ENCODE results near the gene CACNA2D4.

CACNA2D4 gene

DNA sequence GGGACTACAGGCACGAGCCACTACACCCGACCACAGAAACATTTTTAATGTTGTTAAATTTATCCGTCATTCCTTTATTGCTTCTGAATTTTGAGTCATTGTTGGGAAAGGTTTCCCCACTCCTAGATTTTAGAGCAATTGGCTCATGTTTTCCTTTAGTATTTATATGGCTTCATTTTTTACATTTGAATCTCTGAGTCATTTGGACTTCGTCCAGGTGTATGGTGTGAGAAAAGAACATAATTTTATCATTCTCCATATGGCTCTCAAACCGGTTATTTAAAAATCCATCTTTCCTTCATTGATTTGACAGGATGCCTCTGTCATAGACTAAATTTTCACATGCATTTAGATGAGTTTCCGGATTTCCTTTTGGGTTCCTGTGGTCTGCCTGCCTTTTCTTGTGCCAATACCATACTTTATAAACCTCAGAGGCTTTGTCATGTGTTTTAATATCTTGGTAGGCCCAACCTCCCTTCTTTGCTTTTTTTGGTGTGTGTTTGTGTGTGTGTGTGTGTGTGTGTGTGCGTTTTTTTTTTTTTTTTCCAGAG lies 67.2 kb downstream of the CACNA2D4 start:
- no peak for TF ChIP-seq POLR2A (IDR thresholded peaks at IDR 0.05; ENCODE audit: low read depth, low read length)
- FAIRE-seq = no peak
- no peak for DNase-seq (ENCODE audit: insufficient read length, low spot score)

DNA sequence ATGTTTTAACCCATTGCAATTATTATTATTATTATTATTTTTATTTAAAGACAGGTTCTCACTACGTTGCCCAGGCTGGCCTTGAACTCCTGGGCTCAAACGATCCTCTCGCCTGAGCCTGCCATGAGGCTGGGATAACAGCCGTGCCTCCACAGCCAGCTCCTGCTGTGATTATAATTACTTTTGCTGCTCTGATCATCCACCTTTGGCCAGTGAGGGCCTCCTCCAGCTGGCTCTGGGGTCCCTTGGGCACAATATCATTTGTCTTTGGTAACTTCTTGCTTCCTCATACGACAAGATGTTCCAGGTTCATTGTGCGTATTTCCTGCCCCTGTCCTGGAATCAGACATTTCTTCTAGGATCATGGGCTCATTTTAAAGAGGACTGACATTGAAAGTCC lies 69.7 kb downstream of the CACNA2D4 start:
- no peak for FAIRE-seq
- DNase-seq (ENCODE audit: insufficient read length, low spot score) = no peak
- no peak for TF ChIP-seq POLR2A (IDR thresholded peaks at IDR 0.05; ENCODE audit: low read depth, low read length)

DNA sequence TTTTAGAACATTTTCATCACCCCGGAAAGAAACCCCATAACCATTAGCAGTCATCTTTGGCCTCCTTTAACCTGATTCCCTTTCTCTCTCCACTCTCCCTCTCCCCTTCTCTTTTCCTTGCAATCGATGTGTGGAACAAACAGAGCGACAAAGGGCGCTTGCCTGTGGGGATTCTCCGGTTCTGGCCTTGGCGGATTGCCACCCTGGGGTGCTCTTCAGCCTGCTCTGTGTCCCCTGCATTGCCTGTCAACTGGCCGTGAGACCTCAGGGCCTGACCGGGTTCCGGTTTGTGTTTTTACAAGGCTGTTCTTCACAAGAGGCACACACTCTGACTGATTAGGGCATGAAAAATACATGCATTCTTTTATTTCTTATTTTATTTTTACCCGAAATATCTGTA lies 70.3 kb downstream of the CACNA2D4 start:
- no peak for TF ChIP-seq POLR2A (IDR thresholded peaks at IDR 0.05; ENCODE audit: low read depth, low read length)
- no peak for DNase-seq (ENCODE audit: insufficient read length, low spot score)
- no peak for FAIRE-seq

DNA sequence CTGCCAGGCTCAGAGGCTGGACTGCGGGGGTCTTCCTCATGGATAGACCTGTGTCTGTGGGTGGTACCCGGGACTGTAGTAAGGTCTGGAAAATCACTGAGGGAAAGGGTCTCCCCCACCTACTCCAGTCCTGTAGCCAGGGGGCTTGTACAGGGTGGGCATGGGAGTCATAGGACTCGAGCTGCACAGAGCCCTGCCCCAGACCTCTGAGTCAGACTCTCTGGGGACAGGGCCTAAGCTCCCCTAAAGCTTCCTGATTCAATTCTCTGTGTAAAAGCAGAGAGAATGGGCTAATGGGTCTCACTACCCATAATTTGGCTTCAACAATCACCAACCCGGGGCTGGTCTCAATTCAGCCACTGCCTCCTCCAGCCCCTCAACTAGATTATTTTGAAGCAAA lies 71.0 kb downstream of the CACNA2D4 start:
- FAIRE-seq = no peak
- no peak for DNase-seq (ENCODE audit: insufficient read length, low spot score)
- no peak for TF ChIP-seq POLR2A (IDR thresholded peaks at IDR 0.05; ENCODE audit: low read depth, low read length)

DNA sequence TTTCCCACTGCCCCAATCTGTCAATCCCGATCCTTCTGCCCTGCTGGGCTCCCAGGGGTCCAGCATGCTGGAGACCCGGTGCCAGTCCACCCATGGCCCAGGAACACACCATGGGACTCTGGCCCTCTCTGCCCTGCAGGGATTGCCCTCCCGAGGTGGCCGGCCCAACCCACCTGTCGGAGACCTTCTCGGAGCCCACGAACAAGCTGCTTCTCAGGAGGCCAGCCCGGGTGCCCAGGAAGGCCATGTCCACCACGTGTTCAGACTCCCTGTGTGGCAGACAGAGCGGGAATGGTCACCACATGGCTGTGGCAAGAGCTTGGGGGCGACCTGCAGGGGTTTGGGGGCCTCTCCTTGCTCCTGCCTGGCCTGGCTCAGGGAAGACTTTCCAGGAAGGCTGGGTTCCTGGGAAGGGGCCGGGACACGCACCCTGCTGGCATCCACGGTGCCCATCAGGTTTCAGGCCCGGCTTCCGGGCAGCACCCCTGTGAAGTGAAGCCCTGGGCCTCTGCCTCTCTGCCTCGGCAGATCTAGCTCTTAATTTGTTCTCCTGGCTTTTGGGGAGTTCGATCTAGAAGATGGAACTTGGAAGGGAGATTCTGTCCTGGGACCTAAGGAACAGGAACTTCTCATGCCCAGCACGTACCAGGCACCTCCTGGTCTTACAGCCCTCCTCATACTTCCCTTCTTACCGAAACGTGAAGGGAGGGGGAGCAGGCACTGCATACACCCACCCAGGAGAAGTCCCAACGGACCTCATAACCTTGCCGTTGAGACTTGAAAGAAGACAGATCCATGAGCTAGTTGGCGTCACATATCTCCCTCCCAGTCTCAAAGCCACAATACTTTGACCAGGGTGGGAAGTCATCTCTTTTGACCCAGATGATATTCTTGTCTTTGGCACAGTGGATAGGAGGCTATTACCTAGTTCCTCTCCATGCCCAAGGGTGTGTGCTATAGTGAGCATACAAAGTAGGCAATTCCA lies 71.7 kb downstream of the CACNA2D4 start:
- FAIRE-seq (no peak), DNase-seq (ENCODE audit: insufficient read length, low spot score) (no peak)
- no peak for TF ChIP-seq POLR2A (IDR thresholded peaks at IDR 0.05; ENCODE audit: low read depth, low read length)

DNA sequence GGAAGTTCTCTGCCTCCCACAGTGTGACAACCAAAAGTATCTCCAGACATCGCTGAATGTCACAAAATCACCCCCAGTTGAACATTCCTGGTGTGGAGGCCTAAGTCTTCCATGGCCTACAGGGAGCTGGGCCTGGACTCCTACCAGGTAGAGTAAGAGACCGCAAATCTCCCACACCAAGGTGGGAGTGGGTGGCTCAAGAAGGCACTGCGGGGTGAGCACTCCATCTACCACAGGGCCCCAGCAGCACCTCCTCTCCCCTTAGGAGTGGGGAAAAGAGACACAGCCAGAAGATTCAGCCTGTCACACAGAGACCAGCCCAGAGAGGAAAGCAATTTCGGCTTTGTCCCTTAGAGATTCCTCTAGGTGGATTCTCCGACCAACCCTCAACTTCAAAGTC lies 72.6 kb downstream of the CACNA2D4 start:
- no peak for DNase-seq (ENCODE audit: insufficient read length, low spot score)
- no peak for FAIRE-seq
- TF ChIP-seq POLR2A (IDR thresholded peaks at IDR 0.05; ENCODE audit: low read depth, low read length) = no peak

DNA sequence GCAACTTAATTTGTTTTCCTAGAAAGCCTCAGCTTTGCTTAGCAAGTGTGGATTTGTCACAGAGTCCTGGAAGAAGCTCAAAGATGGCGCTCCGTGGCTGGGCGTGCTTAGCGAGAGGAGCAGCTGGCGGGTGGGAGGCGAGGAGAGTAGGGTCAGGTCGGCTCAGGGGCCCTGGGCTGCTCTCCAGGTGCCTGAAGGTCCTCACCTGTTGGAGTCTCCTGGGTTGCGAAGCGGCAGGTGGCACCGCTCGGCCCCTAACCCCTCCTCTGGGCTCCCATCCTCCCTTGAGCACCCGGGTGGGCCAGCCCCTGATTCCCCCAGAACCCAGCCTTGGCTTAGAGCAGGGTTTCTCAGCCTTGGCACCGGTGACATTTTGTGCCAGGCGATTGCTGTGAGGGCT lies 73.0 kb downstream of the CACNA2D4 start:
- FAIRE-seq = no peak
- no peak for DNase-seq (ENCODE audit: insufficient read length, low spot score)
- no peak for TF ChIP-seq POLR2A (IDR thresholded peaks at IDR 0.05; ENCODE audit: low read depth, low read length)

DNA sequence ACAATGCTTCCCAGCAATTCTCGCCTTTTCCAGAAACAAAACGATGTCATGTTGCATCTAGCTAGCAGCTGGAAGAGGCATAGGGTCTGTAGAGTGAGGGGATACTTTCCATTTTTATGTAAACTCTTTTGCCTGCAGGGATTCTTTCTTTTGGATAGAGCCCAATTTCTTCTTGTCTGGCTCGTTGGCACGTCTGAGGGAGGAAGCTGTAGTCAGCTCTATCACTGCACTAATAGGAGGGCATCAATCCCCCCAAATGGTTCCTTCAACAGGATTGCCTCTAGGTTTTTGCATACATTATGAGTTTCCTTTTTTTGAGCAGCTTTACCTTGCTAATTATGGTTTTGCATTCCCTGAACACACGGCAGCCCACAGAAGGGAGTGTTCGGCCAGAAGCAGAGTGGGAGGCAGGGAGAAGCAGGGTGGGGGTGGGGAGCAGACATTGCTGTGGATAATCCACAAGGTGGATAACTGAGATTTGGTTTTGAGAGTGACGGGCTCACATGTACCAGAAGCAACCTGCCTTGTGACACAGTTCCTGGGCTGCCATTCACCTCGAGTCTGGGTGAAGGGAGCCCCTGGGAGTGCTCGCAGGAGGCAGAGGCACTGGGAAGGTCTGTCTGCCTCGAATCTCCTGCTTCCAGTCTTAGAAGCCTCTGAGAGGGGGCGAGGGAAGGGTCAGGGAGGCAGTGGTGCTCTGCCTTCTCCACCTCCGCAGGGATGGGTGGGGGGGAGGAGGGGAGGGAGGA lies 73.6 kb downstream of the CACNA2D4 start:
- no peak for DNase-seq (ENCODE audit: insufficient read length, low spot score)
- TF ChIP-seq POLR2A (IDR thresholded peaks at IDR 0.05; ENCODE audit: low read depth, low read length) = no peak
- no peak for FAIRE-seq

DNA sequence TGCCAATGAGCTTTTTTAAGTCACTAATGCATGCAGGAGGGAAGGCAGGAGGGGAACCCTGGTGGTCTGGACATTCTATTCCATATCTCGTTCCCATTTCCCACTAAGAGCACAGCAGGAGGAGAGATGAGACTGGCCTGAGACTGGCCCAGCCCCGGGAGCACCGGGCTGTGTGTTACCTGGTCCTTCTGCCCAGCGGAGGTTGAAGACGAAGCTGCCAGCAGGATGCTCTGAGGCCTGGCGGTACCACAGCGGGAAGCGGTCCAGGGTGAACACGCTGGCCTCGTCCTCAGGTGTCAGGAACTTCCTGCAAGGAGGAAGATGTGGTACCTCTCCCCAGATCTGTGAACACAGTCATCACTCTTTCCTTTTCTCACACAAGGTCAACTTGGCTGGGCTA lies 74.2 kb downstream of the CACNA2D4 start:
- no peak for FAIRE-seq
- DNase-seq (ENCODE audit: insufficient read length, low spot score) = no peak
- no peak for TF ChIP-seq POLR2A (IDR thresholded peaks at IDR 0.05; ENCODE audit: low read depth, low read length)

DNA sequence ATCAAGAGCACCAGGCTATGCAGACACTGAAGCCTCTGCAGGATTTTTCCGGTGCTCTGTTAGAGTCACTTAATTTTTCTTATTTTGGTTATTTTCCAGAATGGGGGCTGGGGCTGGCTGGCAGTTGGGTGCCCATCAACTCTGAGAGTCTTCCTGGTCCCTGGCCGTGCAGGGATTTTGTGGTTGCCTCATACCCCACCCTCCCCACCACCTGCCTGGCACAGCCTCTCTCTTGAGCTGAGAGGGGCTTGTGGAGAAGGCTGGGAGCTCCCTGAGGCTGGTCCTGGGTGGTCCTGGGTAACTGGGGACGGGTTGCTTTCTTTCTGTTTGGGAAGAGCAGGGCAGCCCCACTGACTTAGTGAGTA lies 74.8 kb downstream of the CACNA2D4 start:
- TF ChIP-seq POLR2A (IDR thresholded peaks at IDR 0.05; ENCODE audit: low read depth, low read length) = no peak

DNA sequence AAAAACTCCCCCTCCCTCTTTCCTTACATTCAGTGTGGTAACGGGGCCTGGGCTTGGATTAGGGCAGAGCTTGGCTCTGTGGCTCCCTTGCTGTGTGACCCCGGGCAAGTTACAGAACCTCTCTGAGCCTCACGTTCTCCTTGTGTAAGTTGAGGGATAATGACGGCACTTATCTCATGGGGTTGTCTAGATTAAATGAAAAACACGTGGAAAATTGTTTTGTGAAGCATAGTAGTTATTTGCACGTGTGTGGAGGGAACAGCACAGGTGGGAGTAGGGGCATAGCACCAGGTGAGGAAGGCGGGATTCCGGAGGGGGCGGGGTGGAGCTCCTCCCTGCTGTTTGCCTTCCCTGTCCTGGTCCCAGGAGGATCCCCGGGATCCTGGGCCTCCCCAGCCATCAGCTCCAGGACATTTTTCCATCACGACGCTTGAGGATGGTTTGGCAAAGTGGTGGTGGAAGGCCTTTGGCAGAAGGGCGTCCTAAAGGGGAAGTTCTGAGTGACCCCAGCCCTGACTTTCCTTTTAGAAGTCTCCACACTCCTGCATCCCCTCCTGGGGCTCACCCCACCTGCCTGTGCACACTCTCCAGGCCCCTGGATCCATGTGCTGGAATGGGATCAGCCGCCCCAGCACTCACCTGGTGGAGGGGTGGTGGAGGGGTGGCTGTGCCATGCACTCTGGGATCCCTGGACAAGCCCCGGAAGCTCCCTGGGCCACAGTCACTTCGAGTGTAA lies 75.4 kb downstream of the CACNA2D4 start:
- TF ChIP-seq POLR2A (IDR thresholded peaks at IDR 0.05; ENCODE audit: low read depth, low read length) = no peak
- DNase-seq (ENCODE audit: insufficient read length, low spot score) (no peak), FAIRE-seq (no peak)

More for the DNA sequence above, 74.8 kb downstream of the CACNA2D4 start:
- DNase-seq (ENCODE audit: insufficient read length, low spot score) (no peak), FAIRE-seq (no peak)

DNA sequence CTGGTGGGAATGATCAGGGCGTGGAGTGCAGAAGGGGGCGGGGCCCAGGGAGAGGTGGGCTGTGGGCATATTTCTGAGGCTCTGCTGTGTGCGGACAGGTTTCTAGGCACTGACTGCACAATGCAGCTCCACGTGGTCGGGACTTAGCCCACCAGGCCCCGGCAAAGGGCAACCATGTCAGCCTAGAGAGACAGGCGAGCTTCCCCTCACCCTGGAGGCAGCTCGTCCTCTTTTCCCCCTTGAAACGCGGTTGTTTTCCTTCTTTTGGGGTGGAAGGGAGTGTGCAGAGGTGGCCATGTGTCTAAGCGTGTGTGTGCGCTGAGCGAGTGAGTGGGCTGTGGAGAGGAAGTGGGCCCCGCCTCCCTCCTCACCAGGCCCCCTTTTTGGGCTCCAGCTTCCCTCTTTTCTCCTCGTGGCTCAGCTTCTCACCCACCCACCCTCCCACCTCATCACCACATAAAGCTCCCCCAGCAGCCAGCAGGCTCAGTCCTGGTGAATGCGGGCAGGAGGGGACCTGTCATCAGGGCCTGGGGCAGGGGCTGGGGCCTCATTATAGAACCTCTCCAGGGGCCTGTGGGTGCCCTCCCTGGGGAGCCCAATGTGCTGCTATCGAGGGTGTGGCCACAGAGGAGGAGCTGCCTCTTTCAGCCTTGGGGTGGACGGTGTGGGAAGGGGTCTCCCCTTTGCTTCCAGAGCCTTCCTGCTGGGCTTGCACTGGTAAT lies 76.1 kb downstream of the CACNA2D4 start:
- no peak for TF ChIP-seq POLR2A (IDR thresholded peaks at IDR 0.05; ENCODE audit: low read depth, low read length)
- DNase-seq (ENCODE audit: insufficient read length, low spot score) = no peak
- FAIRE-seq = no peak

DNA sequence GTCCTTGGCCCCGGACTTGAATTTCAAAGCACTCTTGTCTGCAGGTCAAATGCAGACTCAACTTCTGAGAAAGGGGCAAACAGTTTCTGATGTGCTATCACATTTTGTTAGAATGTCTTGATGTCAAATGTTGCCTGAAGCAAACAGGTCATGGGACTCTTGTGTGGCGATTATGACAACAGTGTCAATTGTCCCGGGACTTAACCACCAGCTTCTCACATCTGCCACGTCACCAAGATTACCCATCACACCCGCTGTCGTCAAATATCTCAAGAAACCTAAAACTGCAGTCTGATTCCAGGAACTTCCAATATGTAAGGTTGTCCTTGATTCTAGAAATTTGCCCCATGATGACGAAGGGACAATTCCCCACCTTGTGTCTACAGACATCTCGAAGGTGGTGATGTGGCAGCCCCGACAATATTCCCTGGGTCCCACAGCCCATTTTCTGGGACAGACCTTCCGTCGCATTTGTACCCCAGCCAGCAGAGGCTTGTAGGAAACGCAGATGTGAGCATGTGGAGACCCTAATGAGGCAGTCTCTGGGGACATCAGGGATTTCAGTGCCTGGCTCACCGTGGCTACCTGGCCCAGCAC lies 76.8 kb downstream of the CACNA2D4 start:
- no peak for TF ChIP-seq POLR2A (IDR thresholded peaks at IDR 0.05; ENCODE audit: low read depth, low read length)
- DNase-seq (ENCODE audit: insufficient read length, low spot score) = no peak
- FAIRE-seq = no peak

Data from H54 (cell line).